HepG2 (cell line): ENCODE results near the gene ANKRA2. TPM values are rescaled to one million over a fixed set of nuclear protein-coding genes. Genes with fewer than 3 reads are reported as not detected.

ENCODE experiments used
- ATAC-seq: fragments of 200-7000 bp; cut with Tn5 transposase; 3 replicates; pipeline ENCODE4 v1.9.1; 2020; ENCODE audit warnings: mild to moderate bottlenecking, moderate library complexity
- BruUV-seq: library from RNA; stranded (reverse); fragments of 400-500 nt; replicated peaks from 2 replicates; lab custom pipeline; 2021; lab: Mats Ljungman, UMichigan
- CTCF ChIA-PET: fragments of 300-600 bp; formaldehyde crosslinking; extraction: SDS; loops from one replicate; lab custom pipeline; 2021; ENCODE audit warnings: low total read pairs, inconsistent platforms, low intra/inter-chr PET ratio; lab: Yijun Ruan, JAX
- POLR2A ChIA-PET: fragments of 350-600 bp; sonication (Branson Sonifier 250); formaldehyde crosslinking; loops from one replicate; lab custom pipeline; 2020; ENCODE audit warnings: antibody characterized with exemption, inconsistent platforms; lab: Yijun Ruan, JAX
- DNase-seq: peaks from one replicate; pipeline ENCODE4 v3.0.0-alpha.2; 2015; ENCODE audit warnings: low spot score
- FAIRE-seq: peaks from 3 replicates; lab custom pipeline; 2011; peaks lifted over from hg19 to GRCh38; lab: Jason Lieb, UNC
- H2AFZ ChIP-seq: one replicate; pipeline ENCODE4 v1.6.1; 2011; ENCODE audit warnings: low read length, inconsistent platforms
- H3K27ac ChIP-seq: fragments of 300-600 bp; 3 replicates; pipeline ENCODE4 v1.8.0; 2011; ENCODE audit warnings: mixed run types, mild to moderate bottlenecking, mixed read lengths, low read length, inconsistent platforms; ENCODE audit not compliant: insufficient read depth; ENCODE audit errors: extremely low read length
- H3K27me3 ChIP-seq, 2 experiments: fragments of 200-600 bp in 1 of 2; 2 replicates in 1 of 2; 3 replicates in 1 of 2; pipeline versions ENCODE4 v1.6.0 to v1.8.0; 2011; ENCODE audit warnings: low read length in 2 of 2, mild to moderate bottlenecking in 2 of 2, moderate library complexity in 2 of 2, inconsistent platforms in 1 of 2; ENCODE audit not compliant: insufficient read depth in 2 of 2, control insufficient read depth in 1 of 2
- H3K36me3 ChIP-seq, 2 experiments: fragments of 200-600 bp in 1 of 2; replicated peaks in 1 of 2; 2 replicates in 1 of 2; 3 replicates in 1 of 2; pipeline versions ENCODE4 v1.5.1 to v1.8.0; 2011; ENCODE audit warnings: low read length in 2 of 2, inconsistent platforms in 1 of 2; ENCODE audit not compliant: insufficient read depth in 2 of 2, control insufficient read depth in 1 of 2
- H3K4me1 ChIP-seq: 2 replicates; pipeline ENCODE4 v1.5.1; 2012; ENCODE audit warnings: low read length, inconsistent platforms; ENCODE audit not compliant: insufficient read depth
- H3K4me2 ChIP-seq: 2 replicates; pipeline ENCODE4 v1.6.0; 2011; ENCODE audit warnings: low read depth, low read length, inconsistent platforms
- H3K4me3 ChIP-seq, 3 experiments: fragments of 200-600 bp in 1 of 3; sonication (generic), shearing (Covaris generic) in 1 of 3; replicated peaks in 1 of 3; 2 replicates each; pipeline ENCODE4 v1.5.1; 2011 to 2016; ENCODE audit warnings: low read length in 3 of 3, inconsistent platforms in 2 of 3, low read depth in 2 of 3, mild to moderate bottlenecking in 2 of 3, control low read depth in 1 of 3, mixed read lengths in 1 of 3; ENCODE audit not compliant: insufficient read depth in 1 of 3
- H3K79me2 ChIP-seq: one replicate; pipeline ENCODE4 v1.6.1; 2011; ENCODE audit warnings: low read length, inconsistent platforms; ENCODE audit not compliant: insufficient read depth
- H3K9ac ChIP-seq: 2 replicates; pipeline ENCODE4 v1.6.0; 2011; ENCODE audit warnings: mild to moderate bottlenecking, low read depth, low read length, inconsistent platforms; ENCODE audit not compliant: insufficient read depth
- H3K9me3 ChIP-seq: 2 replicates; pipeline ENCODE4 v1.5.1; 2012; ENCODE audit warnings: mild to moderate bottlenecking, low read length
- H4K20me1 ChIP-seq: 2 replicates; pipeline ENCODE4 v1.6.0; 2011; ENCODE audit warnings: inconsistent platforms, mild to moderate bottlenecking, low read length, moderate library complexity; ENCODE audit not compliant: insufficient read depth
- ARID4A ChIP-seq: sonication (generic); formaldehyde crosslinking; IDR thresholded peaks from 2 replicates; pipeline ENCODE4 v1.5.0; 2020; ENCODE audit warnings: mild to moderate bottlenecking, missing genetic modification reagents, borderline replicate concordance
- ESRRA ChIP-seq: sonication (generic); formaldehyde crosslinking; IDR thresholded peaks from 2 replicates; pipeline ENCODE4 v1.5.1; 2020; ENCODE audit warnings: mild to moderate bottlenecking, low read depth, missing genetic modification reagents
- KLF11 ChIP-seq: IDR thresholded peaks from 2 replicates; pipeline ENCODE4 v1.6.1; 2016; ENCODE audit warnings: missing compliant biosample characterization
- KLF16 ChIP-seq, 2 experiments: sonication (generic) in 1 of 2; formaldehyde crosslinking in 1 of 2; IDR thresholded peaks; 2 replicates each; pipeline versions ENCODE4 v1.6.1 to v1.8.0; 2016 to 2023; ENCODE audit warnings: missing genetic modification reagents in 2 of 2, missing compliant biosample characterization in 1 of 2
- PCBP2 ChIP-seq: fragments of 200-400 bp; formaldehyde crosslinking; optimal IDR thresholded peaks from 2 replicates; pipeline ENCODE3; 2018; ENCODE audit warnings: low read length, low read depth; ENCODE audit not compliant: poor library complexity, severe bottlenecking
- ZBTB44 ChIP-seq: sonication (generic); formaldehyde crosslinking; IDR thresholded peaks from 2 replicates; pipeline ENCODE4 v1.4.0; 2020; ENCODE audit warnings: missing genetic modification reagents
- ZNF143 ChIP-seq: sonication (generic); formaldehyde crosslinking; IDR thresholded peaks from 2 replicates; pipeline ENCODE4 v1.4.0; 2020; ENCODE audit warnings: missing genetic modification reagents
- ZNF230 ChIP-seq: sonication (generic); formaldehyde crosslinking; IDR thresholded peaks from 2 replicates; pipeline ENCODE4 v1.4.0; 2020; ENCODE audit warnings: mild to moderate bottlenecking, missing genetic modification reagents
- ZNF280D ChIP-seq: sonication (generic); formaldehyde crosslinking; IDR thresholded peaks from 2 replicates; pipeline ENCODE4 v1.5.1; 2020; ENCODE audit warnings: mild to moderate bottlenecking, missing genetic modification reagents
- ZNF335 ChIP-seq: sonication (generic); formaldehyde crosslinking; IDR thresholded peaks from 2 replicates; pipeline ENCODE4 v1.4.0; 2020; ENCODE audit warnings: missing genetic modification reagents
- ZNF343 ChIP-seq: sonication (generic); formaldehyde crosslinking; IDR thresholded peaks from 2 replicates; pipeline ENCODE4 v1.4.0; 2020; ENCODE audit warnings: mild to moderate bottlenecking, missing genetic modification reagents
- ZNF510 ChIP-seq: sonication (generic); formaldehyde crosslinking; IDR thresholded peaks from 2 replicates; pipeline ENCODE4 v1.4.0; 2020; ENCODE audit warnings: low read depth, mild to moderate bottlenecking, missing genetic modification reagents
- ZNF773 ChIP-seq: sonication (generic); formaldehyde crosslinking; IDR thresholded peaks from 2 replicates; pipeline ENCODE4 v1.4.0; 2020; ENCODE audit warnings: missing genetic modification reagents, borderline replicate concordance
- WGBS: methylation state at CpG from one replicate; pipeline ENCODE4 v1.1.6; 2017; ENCODE audit warnings: low lambda C conversion rate; 5-methylcytosine and 5-hydroxymethylcytosine counted together
- in situ Hi-C: cut with HindIII; loops from 2 replicates; pipeline ENCODE4 v1.10.0; 2017; ENCODE audit warnings: low pct_unique_long_range_greater_than_20kb; ENCODE audit not compliant: extremely low pct_ligation_motif_present
- intact Hi-C: fragments of 100-400 bp; cut with micrococcal nuclease; formaldehyde crosslinking; loops from one replicate; pipeline ENCODE4 v1.10.0; 2022; ENCODE audit not compliant: unreplicated experiment
- polyA plus RNA-seq, 8 experiments: library from polyadenylated mRNA; depleted of rRNA in 3 of 8; stranded (reverse) in 7 of 8; unstranded in 1 of 8; fragments of >200 nt; fragmentation: Illumina TruSeq in 4 of 8; extraction: Trizol in 4 of 8; gene quantifications; 2 replicates each; pipeline versions ENCODE4 v1.2.1 to v1.2.3, GENCODE V29; 2011 to 2016; ENCODE audit warnings: low read depth in 4 of 8, missing spikeins in 1 of 8, mixed read lengths in 1 of 8; ENCODE audit not compliant: insufficient read depth in 1 of 8
- total RNA-seq, 5 experiments: library from RNA; depleted of rRNA; stranded (reverse); fragments of >200 nt; fragmentation: Illumina TruSeq; extraction: Trizol; gene quantifications; 2 replicates each; pipeline ENCODE4 v1.2.3, GENCODE V29; 2016; ENCODE audit warnings: low read depth in 1 of 5

Gene ANKRA2
- total and polyA plus RNA-seq, 2 of the 13 experiments (the other 11 are each of a cell fraction or from before 2014, with no cell fraction given), result 23.6 to 33.6 TPM

- no peaks in the 10 kb centered on the region for H3K79me2 ChIP-seq
- no TSS peak for BruUV-seq
- no peaks in the 10 kb centered on the region for H4K20me1 ChIP-seq
- no peak overlapping the region for H3K4me3 ChIP-seq
- no peak for TF ChIP-seq ESRRA (CRISPR knock-in tag)
- TF ChIP-seq ZNF230, result no peak
- TF ChIP-seq KLF16 (CRISPR knock-in tag; IDR thresholded peaks at IDR 0.05), result no peak
- no peak for TF ChIP-seq KLF11
- no peak for TF ChIP-seq ZNF773
- no peak for TF ChIP-seq ZNF343 (CRISPR knock-in tag)
- TF ChIP-seq ZNF335 (CRISPR knock-in tag), result no peak
- no peak for TF ChIP-seq ZNF143 (CRISPR knock-in tag)
- TF ChIP-seq PCBP2, result no peak
- TF ChIP-seq ZNF510 (CRISPR knock-in tag), result no peak
- TF ChIP-seq ZBTB44 (CRISPR knock-in tag), result no peak
- no peak for TF ChIP-seq ZNF280D (CRISPR knock-in tag)
- no peak for TF ChIP-seq ARID4A (CRISPR knock-in tag)
- no peak overlapping the region for H3K9ac ChIP-seq
- intact Hi-C loops (no loop called here), in situ Hi-C loops (no loop called here)
- no peak for ATAC-seq
- no peak overlapping the region for H3K27ac ChIP-seq
- ChIA-PET POLR2A (no interaction called here), CTCF (no interaction called here)
- peaks cover 35% of the 10 kb centered on the region for H3K4me1 ChIP-seq
- FAIRE-seq, result no peak
- H3K9me3 ChIP-seq, result no peaks in the 10 kb centered on the region
- DNase-seq, result no peak
- 59% methylated on average over 3 of the region's 3 CpGs for WGBS
- no peak overlapping the region for H3K4me2 ChIP-seq
- H3K27me3 ChIP-seq, result no peaks in the 10 kb centered on the region
- no peak overlapping the region for H2AFZ ChIP-seq
- H3K36me3 ChIP-seq, result no peaks in the 10 kb centered on the region
These were observed 37.2 kb downstream of the ANKRA2 start for GRCh38 chr5:73528248-73528647.
